Measurements from ENCODE around the gene MAP4K5.

GRCh38 chr14:50410921-50411320 lies 121.4 kb downstream of the MAP4K5 start:
- TF ChIP-seq EP300 (IDR thresholded peaks at IDR 0.05) (no peak), POLR2A (IDR thresholded peaks at IDR 0.05) (no peak)
